ENCODE data around the gene CLEC10A.
"Not testable (repeated sequence)": the region's sequence is repeated elsewhere in the genome, so short reads cannot be mapped to it uniquely, and the experiment has no call there.

Gene CLEC10A

GRCh38 chr17:7079581-7080455 lies at the start of gene CLEC10A:
TSS of gene CLEC10A (minus strand) at chr17:7080251. CDS start at chr17:7078812, 1,439 bp downstream.
- DNase-seq = no peak

- no peak for DNase-seq
Observed at GRCh38 chr17:7129311-7129710, 49.3 kb upstream of the CLEC10A start.

GRCh38 chr17:7128160-7128559 lies 48.1 kb upstream of the CLEC10A start:
- no peak for DNase-seq

- not testable (repeated sequence) for DNase-seq
Observed at GRCh38 chr17:7127501-7127900, 47.5 kb upstream of the CLEC10A start.

- not testable (repeated sequence) for DNase-seq
Observed at GRCh38 chr17:7126386-7126785, 46.3 kb upstream of the CLEC10A start.

GRCh38 chr17:7124923-7125322 lies 44.9 kb upstream of the CLEC10A start:
- DNase-seq = no peak

- no peak for DNase-seq
Observed at GRCh38 chr17:7123844-7124243, 43.8 kb upstream of the CLEC10A start.

- DNase-seq = no peak
Observed at GRCh38 chr17:7122381-7122780, 42.3 kb upstream of the CLEC10A start.

GRCh38 chr17:7120635-7121034 lies 40.6 kb upstream of the CLEC10A start:
- DNase-seq = not testable (repeated sequence)

GRCh38 chr17:7120123-7120522 lies 40.1 kb upstream of the CLEC10A start:
- DNase-seq = no peak

GRCh38 chr17:7119314-7119713 lies 39.3 kb upstream of the CLEC10A start:
- DNase-seq = no peak

GRCh38 chr17:7114875-7115614 lies 35.0 kb upstream of the CLEC10A start:
- no peak for DNase-seq

GRCh38 chr17:7114241-7114874 lies 34.3 kb upstream of the CLEC10A start, which contains the start of gene ASGR2:
TSS of gene ASGR2 (minus strand) at chr17:7114822. CDS start at chr17:7114240, 582 bp downstream.
- DNase-seq = no peak

- no peak for DNase-seq
Observed at GRCh38 chr17:7113273-7114071, 33.4 kb upstream of the CLEC10A start.

- no peak for DNase-seq
Observed at GRCh38 chr17:7112510-7113108, 32.6 kb upstream of the CLEC10A start.

- no peak for DNase-seq
Observed at GRCh38 chr17:7111784-7112509, 31.9 kb upstream of the CLEC10A start.

GRCh38 chr17:7110617-7111306 lies 30.7 kb upstream of the CLEC10A start:
- no peak for DNase-seq

- DNase-seq = no peak
Observed at GRCh38 chr17:7109461-7110322, 29.6 kb upstream of the CLEC10A start.

GRCh38 chr17:7108981-7109380 lies 28.9 kb upstream of the CLEC10A start:
- DNase-seq = no peak

GRCh38 chr17:7108560-7108925 lies 28.5 kb upstream of the CLEC10A start:
- DNase-seq = no peak

All from left hindlimb (tissue), 1 donor.